HG03064 (cell line): ENCODE results near the gene VWF.

ENCODE experiments used
- ATAC-seq: cut with Tn5 transposase; IDR thresholded peaks from one replicate; pipeline ENCODE4 v1.9.1; 2021; ENCODE audit warnings: low read depth; ENCODE audit not compliant: unreplicated experiment

The VWF gene

DNA sequence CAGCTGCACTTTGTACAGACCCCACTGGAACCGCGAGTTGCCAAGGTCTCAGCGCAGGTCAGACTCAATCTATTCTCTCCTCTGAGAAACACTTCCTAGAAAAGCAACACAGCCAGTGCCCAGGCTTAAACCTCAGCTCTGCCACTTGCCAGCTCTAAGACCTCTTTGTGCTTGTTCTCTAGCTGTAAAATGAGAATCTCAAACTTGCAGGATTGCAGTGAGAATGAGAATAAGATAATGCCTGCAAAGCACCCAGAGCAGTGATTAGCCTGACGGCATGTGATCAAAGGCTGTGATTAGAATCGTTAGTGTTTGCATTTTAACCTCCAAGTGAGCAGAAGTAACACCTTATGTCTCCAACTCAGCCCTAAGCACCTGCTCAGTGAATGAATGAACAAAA lies 200.7 kb downstream of the VWF start:
- ATAC-seq: no peak

DNA sequence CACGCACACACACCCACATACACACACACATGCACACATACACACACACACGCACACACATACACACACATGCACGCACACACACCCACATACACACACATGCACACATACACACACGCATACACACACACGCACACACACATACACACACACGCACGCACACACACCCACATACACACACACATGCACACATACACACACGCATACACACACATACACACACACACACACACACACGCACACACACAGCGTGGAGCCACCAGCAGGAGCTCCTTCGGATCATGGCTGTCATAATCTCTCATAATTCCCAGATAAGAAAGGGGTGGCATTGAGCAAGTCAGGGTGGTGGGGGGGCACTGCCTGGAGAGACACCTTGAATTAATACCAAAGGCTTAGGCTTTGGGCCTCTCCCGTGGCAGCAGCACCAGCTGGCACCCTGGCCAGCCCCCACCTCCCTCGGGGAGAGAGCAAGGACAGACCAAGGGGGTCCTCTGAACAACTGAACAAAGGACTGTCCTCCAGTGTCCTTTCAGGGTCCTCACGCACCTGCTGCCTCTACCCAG lies 201.3 kb downstream of the VWF start:
- ATAC-seq: no peak

DNA sequence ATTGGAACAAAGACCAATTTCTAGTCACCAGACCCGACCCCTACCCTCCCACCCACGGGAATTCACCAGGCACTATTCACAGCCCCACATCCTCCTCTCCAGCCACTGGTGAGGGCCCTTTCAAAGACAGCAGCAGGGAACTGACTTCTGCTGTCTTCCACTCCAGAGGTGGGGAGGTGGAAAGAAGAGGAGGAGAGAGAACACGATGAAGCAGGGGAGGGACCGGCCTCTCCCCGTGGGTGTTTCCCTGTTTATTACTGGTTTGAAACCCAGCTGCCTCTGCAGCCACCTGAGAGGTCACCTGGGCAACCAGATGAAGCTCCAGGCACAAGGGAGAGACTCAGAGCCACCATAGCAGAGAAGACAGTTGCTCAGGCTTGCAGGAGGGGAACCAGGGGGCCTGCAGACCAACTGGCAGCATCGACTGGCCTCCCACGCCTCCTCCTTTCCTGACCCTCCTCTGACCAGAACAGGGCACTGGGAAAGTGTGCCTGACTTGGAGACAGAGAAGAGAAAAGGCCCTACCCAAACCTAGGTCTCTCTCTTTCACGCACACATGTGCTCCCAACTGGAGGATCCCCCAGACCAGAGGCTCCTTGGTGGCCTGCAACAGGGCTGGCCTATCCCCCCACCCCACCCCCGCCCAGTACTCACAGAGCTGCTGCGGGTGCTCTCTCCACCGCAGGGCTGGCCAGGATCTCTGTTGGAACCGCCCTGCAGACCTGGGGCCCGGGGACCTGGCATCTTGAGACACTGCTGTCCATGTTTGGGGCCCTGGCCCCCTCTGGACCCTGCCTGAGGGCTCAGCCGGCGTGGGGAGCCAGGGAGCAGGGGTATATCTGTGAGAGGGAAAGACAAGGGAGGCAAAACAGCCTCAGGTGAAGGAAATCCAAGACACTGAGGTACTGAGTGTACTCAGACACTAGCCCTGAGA lies 202.2 kb downstream of the VWF start:
- no peak for ATAC-seq

DNA sequence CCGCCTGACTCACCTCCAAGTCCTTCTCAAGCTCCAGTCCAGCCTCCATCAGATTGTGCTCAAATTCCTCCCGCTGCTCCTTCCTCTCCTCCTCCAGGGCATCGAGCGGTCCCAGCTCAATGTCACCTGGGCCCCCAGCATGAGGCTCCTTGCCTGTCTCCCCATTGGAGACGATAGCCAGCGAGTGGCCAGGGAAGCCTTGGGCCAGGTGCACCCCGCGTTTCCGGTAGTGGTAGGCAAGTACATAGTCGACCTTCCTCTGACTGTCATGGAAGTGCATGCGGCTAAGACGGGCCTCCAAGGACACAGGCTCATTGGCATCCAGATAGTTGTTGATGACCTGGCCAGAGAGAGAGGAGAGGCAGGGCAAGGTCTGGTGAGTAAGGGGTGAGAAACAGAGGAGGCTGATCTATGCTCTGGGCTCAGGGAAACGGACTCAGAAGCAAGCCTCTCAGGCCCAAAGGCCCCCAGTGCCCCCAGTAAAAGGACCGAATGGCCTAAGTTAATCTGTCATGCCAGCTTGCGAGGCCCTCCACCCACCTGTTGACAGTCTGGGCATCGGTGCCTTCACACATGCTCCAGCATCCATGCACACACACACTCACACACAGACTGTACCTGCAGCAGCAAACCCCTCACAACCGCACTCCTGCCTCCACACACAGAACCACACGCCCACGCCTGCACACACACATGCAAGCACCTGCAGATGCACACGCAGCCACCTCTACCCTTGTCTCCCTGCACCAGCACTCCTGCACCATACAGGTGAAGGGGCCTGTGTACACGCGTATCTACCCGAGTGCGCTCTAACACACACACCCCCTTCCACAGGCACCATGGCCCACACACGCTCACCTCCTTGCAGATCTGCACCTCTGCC lies 203.2 kb downstream of the VWF start:
- no peak for ATAC-seq

DNA sequence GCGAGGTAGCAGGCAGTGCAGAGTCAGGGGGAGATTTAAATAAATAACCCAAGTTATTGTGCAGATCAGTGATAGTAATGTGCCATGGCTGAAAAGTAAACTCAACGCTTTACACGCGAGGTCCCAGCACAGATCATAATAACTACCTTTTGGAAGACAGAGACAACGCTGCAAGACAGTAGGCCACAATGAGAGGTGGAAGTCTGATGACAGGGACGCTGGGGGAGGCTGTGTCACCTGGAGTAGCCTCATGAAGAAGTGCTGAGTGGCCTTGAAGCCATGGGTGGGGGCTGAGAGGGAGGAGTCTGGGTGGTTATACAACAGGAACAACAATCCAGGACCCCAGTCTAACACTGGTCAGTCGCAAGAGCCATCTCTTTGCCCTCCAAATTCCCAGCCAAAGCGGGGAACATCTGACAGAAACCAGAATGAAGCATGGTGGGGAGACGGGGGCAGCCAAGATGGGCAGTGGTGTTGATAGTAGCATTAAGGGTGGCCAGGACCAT lies 207.6 kb downstream of the VWF start:
- ATAC-seq: no peak

DNA sequence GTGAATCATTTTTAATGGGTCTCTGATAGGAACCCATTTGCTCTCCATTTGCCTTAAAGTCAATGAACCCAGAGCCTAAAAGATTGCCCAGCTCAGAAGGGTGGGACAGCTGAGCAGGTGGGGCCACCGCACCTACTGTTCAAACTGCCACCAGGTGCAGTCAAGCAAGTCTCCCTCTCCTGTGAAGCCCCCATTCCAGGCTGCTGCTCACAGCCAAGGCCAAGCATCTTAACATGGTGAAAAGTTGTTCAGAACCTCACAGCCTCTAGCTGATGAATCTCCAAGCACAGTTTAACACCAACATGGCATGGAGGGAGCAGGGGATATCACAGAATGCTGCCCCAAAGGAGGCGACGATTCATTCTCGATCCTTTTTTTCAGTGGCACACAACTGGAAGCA lies 209.0 kb downstream of the VWF start:
- no peak for ATAC-seq

DNA sequence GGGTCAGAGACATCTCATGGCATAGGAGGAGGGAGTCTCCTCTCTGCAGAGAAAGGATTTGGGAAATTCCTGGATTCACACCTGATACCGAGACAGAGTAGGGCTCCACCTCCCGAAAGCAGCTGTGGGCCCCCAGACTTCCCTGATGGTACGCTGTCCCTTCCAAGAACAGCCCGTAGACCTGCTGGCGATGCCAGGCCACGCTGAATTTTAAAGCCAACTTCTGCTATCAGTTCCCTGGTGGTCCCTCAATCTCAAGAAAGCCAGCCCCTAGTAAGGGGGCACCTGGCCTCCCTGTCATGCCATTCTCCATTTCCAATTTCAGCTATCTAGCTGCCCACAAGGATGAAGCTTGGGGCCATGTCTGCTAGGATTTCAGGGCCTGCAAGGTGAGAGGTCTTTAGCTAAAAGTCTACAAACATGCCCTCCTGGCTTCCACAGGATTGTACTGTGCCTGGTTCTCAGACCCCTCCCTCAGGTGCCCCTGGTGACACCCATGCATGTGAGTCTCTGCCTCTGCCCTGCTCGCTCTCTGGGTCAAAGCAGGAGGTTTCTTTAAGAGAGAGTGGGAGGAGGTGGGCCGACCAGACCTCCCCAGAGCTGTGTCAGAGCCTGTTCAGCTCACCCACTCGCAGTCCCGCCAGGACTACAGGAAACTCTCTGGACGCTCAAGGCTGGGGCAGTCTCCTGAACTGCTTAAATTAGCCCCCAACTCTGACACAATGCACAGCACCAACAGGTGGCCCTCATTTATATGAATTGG lies 209.9 kb downstream of the VWF start:
- no peak for ATAC-seq

DNA sequence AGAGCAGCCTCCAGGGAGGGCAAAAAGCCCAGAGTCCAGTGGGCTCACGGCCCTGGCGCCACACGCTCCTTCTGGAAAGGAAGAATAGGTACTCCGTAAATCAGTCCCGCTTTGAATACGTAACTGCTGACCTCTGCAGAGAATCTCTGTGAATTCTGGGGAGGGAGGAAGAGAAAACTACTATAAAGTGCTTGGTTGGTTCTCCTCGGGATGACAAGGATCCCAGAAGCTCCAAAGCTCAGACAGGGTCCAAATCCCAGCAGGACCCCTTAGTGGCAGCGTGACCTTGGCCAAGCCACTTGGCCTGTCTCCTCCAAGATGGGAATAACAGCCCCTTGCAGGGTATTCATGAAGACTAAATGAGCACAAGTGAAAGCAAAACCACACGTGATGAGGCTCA lies 211.1 kb downstream of the VWF start:
- ATAC-seq: no peak

DNA sequence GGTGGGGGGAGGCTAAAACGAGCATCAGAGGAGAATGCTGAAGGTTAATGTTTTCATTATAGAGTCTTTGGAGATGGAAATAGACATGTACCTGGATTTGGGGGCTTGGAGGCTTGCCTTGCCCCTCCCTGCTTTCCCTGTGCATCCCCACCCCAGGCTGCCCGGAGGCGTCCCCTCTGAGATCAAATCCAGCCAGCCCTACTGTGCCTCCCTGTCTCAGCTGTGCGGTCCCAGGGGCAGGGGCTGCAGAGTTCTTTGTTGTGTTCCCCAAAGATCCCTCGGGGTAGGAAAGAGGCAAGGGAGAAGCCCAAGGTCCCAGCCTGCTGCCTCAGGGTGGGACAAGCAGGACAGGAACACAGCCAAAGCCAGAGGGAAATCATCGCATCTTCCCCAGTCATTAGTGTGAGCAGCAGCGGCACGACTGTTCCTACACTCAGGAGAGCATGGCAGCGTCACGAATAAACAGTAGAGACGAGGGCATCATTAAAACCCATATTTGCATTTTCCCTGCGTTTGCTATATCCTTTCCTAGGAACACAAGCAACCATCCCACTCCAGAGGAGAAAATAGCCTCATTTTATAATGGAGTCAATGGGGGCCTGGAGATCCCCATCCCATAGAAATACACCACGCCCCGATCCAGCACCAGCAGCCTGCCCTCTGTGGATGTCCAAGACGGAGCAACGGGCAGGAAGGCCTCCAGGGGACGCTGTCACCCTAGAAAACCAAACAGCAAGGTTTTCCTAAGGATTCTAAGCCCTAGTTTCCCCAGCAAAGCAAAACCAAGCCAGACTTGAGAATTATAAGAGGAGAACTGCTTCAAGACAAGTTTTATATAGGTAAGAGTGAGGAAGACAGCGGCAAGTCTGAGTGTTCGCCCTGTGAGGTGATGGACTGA lies 211.8 kb downstream of the VWF start:
- no peak for ATAC-seq

DNA sequence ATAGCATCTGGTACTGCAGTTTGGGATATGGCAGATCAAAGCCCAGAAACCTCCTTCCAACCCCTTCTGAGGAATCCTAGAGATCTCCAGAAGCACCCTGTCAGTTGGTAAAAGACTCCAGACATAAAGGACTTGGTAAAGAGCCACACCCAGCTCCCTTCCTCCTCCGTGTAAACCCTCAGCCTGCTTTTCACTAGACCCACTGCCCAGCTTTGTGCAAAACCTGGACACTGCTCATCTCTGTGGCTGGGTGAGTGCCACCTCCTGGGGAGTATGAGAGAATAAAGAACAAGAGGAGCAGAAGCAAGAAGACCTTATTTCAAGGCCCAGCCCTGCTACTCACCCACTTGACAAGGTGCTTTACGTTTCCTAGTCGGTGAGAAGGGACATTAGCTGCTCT lies 212.5 kb downstream of the VWF start:
- ATAC-seq: no peak

DNA sequence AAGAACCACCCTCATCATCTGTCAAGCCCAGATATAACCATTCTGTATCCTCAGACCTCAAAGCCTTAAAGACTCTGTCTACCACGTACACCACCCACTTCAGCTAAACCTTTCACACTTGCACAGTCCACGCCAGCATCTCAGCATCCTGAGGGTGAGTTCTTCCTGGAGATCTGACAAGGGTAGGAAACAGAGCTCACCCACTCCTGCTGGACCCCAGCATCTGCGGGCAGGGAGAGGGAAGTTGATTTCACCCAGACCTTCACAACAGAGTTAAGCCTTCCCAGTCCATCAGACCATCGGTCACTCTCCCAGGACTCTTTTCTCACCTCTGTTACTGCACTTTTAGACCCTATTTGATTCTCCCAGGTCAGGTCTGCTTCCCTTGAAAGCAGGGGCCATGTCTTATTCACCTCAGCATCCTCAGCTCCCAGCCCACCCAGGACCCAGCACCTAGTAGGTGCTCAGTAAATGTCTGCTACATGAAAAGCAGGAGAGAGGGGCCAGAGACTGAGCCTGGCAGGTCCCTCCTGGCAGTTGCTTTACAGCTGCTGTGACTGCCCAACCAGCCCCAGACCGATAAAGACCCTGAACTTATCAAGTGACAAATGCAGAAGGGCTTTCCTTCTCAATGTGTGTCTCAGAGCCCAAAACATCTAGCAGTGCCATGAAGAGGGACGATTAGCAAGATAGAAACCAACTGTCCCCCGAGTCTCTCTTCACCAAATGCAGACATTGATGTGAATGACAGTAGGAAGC lies 213.5 kb downstream of the VWF start:
- no peak for ATAC-seq

DNA sequence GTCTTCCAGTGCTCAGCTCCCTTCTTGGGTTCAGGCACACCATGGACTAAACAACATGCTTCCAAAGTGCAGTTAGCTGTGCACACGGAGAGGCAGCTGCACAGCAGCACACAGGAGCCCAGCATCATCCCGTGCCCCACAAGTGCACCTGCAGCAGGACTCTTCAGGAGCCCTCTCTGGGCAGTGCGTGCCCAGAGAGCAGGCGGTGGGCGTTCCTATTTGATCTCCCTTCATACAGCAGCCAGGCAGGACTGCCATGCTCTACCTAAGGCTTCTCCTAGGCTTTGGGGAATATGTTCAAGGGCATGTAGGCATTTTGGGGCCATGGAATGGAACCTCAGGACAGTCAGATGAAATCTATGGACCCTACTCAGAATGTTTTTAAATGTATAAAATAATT lies 214.9 kb downstream of the VWF start:
- no peak for ATAC-seq

DNA sequence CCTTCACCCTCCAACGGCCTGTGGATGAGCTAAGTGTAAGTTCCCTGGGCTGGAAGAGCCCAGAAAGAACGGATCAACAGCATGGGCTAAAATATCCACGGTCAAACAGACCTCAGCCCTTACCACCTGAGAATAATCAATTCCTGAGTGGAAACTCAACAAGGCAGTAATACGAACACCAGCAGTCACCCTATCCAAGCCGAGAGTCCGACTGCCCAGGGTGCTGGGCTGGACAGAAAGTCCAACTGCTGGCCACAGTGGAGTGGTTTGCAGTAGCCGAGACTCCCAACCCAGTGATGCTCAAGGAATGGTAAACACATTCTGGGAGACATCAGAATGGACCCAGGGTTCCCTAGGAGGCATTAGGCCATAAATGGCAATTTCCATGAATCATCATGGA lies 216.2 kb downstream of the VWF start:
- no peak for ATAC-seq

DNA sequence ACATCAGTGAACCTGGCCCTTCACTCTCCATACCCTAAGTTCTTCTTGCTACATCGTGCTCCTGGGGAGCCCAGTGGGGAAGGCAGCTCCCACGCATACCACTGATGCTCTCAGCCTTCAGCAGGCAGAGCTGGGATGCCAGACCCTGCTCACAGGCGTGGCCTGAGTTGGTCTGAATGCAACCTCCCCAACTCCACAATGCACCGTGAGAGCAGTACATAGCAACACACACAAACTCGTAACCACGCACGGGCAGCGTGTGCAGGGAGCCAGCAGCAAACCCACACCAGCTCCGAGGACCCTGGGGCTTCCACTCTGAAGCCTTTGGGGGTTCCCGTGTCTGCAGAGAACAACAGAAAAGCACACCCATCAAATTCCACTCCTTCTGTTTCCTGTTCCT lies 216.7 kb downstream of the VWF start:
- ATAC-seq: no peak

DNA sequence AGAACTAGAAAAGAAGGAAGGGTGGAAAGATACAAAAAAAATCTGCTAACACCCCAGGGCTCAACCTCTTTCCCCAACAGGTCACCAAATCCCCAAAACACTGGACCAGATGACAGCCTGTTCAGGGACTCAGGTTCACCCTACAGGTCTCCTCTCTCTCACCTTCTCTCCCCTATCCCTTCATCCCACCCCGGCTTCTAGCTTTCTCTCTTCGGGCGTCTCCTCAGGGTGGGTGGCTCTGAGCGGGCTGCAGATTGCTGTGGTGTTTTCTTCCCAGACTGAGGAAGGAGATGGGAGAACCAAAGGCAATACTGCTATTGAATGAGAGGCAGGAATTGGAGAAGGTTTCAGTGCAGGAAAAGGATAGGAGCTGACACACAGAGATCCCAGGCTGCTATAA lies 218.7 kb downstream of the VWF start:
- ATAC-seq: no peak

DNA sequence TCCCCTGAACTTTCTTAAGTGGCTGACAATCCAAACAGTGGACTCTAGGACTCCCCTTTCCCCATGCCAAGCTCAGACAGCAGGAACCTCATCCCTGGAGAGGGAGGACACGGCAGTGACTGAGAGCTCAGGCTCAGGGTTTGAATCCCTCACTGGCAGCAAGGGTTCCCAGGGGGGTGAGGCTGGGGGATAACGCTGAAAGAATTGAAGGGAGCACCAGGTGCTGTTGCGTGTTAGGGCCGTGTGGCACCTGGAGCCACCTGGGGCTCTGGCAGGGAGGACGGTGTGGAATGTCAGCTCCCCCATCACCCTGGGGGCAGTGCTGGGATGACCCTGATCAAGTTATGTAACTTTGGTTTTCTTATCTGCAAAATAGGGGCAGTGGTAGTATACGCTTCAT lies 219.5 kb downstream of the VWF start:
- no peak for ATAC-seq

DNA sequence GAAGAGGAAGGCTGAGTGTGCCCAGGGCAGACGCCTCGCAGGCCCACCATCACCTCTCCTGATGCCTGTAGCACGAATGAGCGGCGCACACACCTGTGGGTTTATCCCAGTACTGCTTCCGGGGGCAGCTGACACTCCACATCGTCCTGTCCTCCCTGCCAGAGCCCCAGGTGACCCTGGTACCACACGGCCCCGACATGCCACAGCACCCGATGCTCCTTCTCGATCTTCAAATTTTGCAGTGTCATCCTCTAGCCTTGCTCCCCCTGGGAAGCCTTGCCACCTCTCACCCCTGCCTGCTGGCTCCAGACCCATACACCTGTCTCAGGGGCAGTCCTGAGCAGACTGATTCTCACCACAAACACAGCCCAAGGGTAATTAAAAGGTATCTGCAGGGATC lies 220.0 kb downstream of the VWF start:
- ATAC-seq: no peak

DNA sequence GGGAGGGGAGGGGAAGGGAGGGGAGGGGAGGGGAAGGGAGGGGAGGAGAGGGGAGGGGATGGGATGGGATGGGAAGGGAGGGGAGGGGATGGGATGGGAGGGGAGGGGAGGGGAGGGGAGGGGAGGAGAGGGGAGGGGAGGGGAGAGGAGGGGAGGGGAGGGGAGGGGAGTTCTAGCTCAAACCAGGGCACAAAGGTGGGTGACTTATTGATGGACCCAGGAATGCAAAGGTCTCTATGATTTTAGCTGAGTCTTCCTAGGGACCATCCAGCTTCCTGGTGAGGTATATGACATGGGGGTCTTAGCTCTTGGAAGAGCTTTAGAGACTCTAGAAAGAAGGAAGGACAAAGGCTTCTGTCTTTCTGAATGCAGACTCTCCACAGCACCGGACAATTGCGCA lies 221.7 kb downstream of the VWF start:
- ATAC-seq: no peak

DNA sequence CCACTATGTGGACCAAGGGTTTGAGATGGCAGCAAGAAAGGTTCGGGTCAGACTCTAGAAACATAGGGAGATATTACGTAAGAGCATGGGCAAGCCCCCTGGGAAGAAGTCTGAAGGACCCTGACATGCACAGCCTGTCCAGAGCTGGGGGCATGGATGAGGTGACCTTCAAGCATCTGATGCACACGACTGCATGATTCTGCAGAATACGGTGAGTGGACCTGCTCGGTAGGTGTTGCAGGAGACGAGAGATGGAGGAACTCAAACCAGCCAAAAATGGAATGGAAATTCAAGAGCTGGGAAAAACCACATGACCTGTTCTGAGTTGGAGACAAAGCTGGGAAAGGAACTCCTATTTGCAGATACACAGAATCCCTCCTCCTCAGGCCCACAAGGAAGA lies 223.1 kb downstream of the VWF start:
- ATAC-seq: no peak
